Activated T-cell treated with anti-CD3 and anti-CD28 coated beads for 48 hours (primary cell): ENCODE measurements around the gene BAIAP2L1.

Experiments
- DNase-seq: peaks from one replicate; pipeline ENCODE4 v3.0.0-alpha.2; 2020; ENCODE audit warnings: low read depth

The BAIAP2L1 gene

GRCh38 chr7:98359395-98359794 lies 41.5 kb downstream of the BAIAP2L1 start:
- DNase-seq: no peak

GRCh38 chr7:98358706-98359105 lies 42.2 kb downstream of the BAIAP2L1 start:
- DNase-seq: no peak

- DNase-seq: no peak
These were observed 43.1 kb downstream of the BAIAP2L1 start for GRCh38 chr7:98357751-98358161.

GRCh38 chr7:98355250-98355538 lies 45.7 kb downstream of the BAIAP2L1 start:
- DNase-seq: no peak

- DNase-seq: no peak
These were observed 46.2 kb downstream of the BAIAP2L1 start for GRCh38 chr7:98354511-98355249.

GRCh38 chr7:98354052-98354451 lies 46.8 kb downstream of the BAIAP2L1 start:
- no peak for DNase-seq

GRCh38 chr7:98352621-98353020 lies 48.3 kb downstream of the BAIAP2L1 start:
- DNase-seq: no peak

- no peak for DNase-seq
These were observed 49.8 kb downstream of the BAIAP2L1 start for GRCh38 chr7:98351136-98351535.

GRCh38 chr7:98348726-98349474 lies 52.0 kb downstream of the BAIAP2L1 start:
- no peak for DNase-seq

GRCh38 chr7:98346515-98347069 lies 54.3 kb downstream of the BAIAP2L1 start:
- no peak for DNase-seq

GRCh38 chr7:98341106-98341505 lies 59.8 kb downstream of the BAIAP2L1 start:
- DNase-seq: no peak

- DNase-seq: no peak
These were observed 61.8 kb downstream of the BAIAP2L1 start for GRCh38 chr7:98339043-98339442.

- DNase-seq: no peak
These were observed 62.4 kb downstream of the BAIAP2L1 start for GRCh38 chr7:98338441-98338840.

- no peak for DNase-seq
These were observed 65.4 kb downstream of the BAIAP2L1 start for GRCh38 chr7:98335411-98335977.

- no peak for DNase-seq
These were observed 66.8 kb downstream of the BAIAP2L1 start for GRCh38 chr7:98334081-98334480.

GRCh38 chr7:98330926-98331529 lies 69.9 kb downstream of the BAIAP2L1 start:
- no peak for DNase-seq

GRCh38 chr7:98329791-98330373 lies 71.0 kb downstream of the BAIAP2L1 start:
- DNase-seq: no peak

GRCh38 chr7:98329100-98329790 lies 71.6 kb downstream of the BAIAP2L1 start:
- DNase-seq: no peak

GRCh38 chr7:98324782-98325181 lies 76.1 kb downstream of the BAIAP2L1 start:
- no peak for DNase-seq

GRCh38 chr7:98323597-98324322 lies 77.1 kb downstream of the BAIAP2L1 start:
- no peak for DNase-seq
